Ovary (tissue), 3 donors: ENCODE results near the gene NUCB1.

ENCODE experiments used
- CTCF ChIP-seq, 3 donors: fragments of 450-650 bp in 2 of 3; fragments of 200-600 bp in 1 of 3; IDR thresholded peaks; one replicate each; pipeline versions ENCODE4 v1.5.1 to v1.8.0; 2016 to 2022; ENCODE audit warnings: antibody characterized with exemption in 3 of 3, mild to moderate bottlenecking in 1 of 3
- EP300 ChIP-seq: sonication (generic); formaldehyde crosslinking; IDR thresholded peaks from one replicate; pipeline ENCODE4 v1.6.1; 2017; ENCODE audit warnings: antibody characterized with exemption
- POLR2A ChIP-seq: fragments of 450-650 bp; IDR thresholded peaks from one replicate; pipeline ENCODE4 v1.6.1; 2017; ENCODE audit warnings: antibody characterized with exemption, mild to moderate bottlenecking, moderate library complexity
- donor health status: DM: no; HTN: no; CAD: no.

- TF ChIP-seq CTCF (IDR thresholded peaks at IDR 0.05) (no peak), POLR2A (no peak), EP300 (no peak)
Observed at GRCh38 chr19:48938256-48938655, 38.1 kb downstream of the NUCB1 start.
